Cortex of kidney (tissue), 1 donor: Measurements from ENCODE around the gene SLC4A4.
"Not testable (repeated sequence)": the region's sequence is repeated elsewhere in the genome, so short reads cannot be mapped to it uniquely, and the experiment has no call there.

Experiments used
- DNase-seq: peaks from one replicate; lab custom pipeline; 2025; lab: John Stamatoyannopoulos, UW

Gene SLC4A4

DNA sequence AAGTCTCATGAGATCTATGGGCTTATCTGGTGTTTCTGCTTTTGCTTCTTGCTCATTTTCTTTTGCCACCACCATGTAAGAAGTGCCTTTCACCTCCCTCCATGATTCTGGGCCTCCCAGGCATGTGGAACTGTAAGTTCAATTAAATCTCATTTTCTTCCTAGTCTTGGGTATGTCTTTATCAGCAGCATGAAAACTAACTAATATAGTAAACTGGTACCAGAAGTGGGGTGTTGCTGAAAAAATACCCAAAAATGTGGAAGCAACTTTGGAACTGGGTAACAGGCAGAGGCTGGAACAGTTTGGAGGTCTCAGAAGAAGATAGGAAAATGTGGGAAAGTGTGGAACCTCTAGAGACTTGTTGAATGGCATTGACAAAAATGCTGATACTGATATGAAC, 70.1 kb downstream of the SLC4A4 start:
- not testable (repeated sequence) for DNase-seq

DNA sequence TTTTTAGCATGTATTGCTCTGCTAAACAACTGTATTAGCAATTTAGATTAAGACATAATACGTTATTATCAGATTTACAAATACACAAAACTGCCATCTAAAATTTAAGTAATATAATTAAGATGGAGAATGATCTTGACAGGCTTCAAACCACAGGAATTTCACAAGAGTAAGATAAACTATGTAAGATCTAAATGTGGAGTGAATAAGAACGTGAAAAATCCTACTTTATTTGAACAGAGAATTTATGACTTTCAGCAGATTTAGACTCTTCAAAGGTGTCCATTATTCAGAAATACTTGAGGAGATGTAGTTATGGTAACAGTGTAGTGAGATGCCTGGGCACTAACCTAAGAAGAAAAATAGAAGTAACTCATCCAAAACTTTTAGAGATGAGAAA, 73.2 kb downstream of the SLC4A4 start:
- no peak for DNase-seq

DNA sequence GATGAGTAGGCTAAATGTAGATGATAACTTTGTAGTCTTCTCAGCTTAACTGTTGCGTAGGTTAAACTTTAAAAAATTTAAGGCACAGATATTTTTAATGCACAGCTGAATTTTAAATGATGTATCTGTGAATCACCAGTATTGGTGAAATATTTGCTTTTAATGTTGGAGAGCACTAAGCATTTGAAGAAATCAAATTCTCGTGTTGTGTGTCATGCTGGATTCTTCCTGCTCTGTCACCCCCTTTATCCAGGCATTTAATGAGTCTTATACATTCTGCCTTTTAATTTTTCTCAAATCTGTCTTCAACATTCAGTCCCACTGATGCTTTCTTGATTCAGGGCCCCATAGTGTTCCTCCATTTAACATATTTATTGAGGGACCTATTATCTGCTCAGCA, 76.7 kb downstream of the SLC4A4 start:
- no peak for DNase-seq

DNA sequence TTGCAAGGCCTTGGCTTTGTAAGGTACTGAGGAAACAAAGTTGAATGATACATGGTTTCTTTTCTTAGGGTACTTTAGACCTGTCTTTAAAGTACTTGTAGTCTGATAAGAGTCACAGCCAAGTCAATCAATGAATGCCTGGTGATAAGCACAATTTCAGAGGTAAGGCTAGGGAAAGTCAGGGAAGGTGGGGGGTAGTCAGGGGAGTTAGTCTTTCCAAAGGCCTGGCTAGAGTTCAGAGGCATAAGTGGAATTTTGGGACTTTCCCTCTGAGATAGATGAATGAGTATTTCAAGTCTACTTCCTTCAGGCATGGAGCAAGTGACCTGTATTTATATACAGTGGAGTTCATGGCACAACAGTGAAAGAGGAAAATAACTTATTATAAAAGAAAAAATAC, 78.3 kb downstream of the SLC4A4 start:
- DNase-seq, result no peak

DNA sequence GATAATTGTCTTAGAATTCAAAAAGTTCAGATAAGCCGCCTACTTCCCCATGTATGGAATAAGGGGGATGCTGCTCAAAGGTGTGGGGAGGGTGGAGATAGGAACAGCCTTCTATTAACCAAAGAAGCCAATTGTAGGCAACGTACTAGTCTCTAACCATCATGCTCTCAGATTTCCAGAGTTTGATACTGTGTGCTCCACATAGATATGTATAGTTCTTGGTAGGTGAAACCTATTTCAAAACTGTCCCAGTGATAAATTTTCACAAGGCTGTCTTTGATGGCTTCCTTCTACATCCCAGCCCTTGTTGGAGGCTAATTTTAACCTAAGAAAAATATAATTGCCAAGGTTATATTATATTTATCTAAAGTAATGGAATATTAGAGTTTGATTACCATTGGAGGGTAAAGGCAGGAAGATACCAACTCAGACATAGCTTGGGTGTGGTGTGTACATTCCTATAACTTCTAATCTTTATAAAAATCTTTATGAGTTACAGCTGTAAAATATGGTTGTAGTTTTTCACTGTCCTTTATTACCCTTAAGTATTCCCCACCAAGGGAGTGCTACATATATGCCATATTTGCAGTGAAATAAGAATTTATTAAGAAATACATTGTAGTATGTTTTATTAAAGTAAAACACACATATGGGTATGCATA, 87.7 kb downstream of the SLC4A4 start:
- DNase-seq, result no peak

DNA sequence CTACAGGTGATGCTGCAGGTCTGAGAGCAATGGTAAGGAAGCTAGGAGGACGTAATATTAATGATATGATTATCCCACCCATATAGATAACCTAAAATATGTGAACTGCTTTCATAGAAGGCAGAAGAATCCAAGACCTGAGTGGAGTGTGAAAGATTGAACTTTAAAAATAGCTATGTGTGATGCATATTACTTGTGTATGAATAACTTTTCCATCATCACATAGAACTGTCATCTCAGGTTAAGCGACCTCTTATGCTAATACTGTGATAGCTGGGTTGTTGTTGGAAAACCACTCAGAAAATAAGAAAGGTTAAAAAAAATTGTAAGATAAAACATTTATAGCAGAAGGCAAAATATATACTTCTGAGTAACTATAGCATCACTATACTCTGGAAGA, 90.3 kb downstream of the SLC4A4 start:
- DNase-seq, result no peak

DNA sequence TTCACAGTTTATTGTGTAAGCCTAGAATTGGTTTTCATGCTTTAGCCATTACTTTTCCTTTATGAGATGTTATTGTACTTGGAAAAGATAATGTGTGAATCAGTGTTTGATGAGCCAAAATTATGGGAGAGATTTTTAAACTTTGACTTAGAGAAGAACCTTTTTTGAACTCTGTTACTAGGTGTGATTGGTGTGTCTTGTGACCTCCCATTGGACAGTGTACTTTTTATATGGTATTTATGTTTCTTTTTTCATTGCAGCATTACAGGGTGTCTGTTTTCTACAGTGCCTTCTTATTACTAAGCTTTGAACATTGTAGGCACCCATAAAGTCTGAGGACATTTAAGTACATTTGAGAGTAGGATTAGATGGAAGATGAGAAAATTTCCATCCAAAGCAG, 91.1 kb downstream of the SLC4A4 start:
- DNase-seq, result no peak

DNA sequence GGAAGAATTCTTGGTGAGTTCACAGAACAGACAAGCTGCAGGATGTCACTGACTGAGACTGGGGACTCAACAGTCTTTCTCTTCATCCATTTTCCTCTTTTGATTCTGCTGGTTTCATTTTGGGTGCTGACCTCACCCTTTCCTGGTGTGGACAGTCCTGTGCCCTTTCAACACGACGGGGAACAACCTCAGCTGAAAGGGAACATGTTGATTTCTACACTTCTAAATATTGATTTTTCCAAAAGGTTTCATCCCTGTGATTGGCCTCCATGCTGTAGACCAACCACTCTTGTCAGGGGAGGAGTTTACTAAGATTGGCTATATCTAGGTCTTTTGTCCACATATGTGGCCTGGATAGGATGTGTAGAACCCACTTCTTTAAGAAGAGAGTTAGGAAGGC, 91.8 kb downstream of the SLC4A4 start:
- DNase-seq, result no peak

DNA sequence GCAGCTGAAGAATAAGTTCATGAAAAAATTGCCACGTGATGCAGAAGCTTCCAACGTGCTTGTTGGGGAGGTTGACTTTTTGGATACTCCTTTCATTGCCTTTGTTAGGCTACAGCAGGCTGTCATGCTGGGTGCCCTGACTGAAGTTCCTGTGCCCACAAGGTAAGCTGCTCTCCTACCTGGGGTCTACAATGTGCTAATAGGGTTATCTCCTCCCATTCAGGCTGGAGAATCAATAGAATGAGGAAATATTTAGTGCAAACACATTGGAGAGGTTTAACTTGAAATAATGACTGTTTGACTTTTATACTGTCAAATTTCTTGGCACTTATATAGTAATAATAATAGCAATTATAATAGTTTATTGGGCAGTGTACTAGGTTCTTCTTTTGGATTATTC, 101.8 kb downstream of the SLC4A4 start:
- no peak for DNase-seq

DNA sequence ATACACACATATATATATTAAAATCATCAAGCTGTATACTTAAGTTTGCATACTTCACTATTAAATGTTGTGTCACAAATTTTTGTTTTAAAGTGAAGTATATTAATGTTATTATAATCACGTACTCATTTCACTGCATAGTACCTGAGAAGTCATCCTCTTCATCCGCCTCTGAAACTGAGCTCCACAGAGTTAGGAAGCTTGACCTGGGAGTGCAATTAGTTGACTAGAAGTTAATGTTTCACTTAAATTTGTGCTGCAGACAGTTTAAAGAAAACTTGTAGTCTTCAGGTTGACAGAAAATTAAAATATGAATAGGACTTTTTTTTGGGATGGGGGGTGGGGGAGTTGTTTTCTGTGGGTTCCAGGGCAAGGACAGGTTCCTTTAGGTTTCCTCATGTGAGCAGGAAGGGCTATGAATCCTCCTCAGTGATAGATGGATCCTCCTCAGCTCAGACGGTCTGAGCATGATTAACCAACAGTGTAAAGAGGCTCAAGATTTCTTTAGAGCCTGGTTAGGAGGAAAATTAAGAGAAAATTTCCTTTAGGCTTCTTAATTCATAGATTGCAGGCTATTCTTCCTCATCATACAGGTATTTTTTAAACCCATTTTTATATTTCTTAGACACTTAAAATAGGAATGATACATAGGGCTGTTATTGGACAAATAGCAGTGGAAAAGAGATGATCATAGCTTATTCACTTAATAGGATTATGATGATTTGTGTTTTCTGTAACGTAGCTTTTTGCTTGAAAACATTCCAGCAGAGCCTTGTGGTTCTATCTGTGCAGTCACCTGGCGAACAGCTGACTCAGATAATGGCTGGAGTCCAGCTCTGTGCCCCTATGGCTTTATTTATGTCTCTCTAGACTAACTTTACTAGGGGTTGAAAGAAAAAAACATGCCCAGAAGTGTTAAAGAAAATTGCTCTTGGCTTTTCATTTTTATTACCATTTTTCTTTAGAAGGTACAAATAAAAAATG, 102.7 kb downstream of the SLC4A4 start:
- no peak for DNase-seq

DNA sequence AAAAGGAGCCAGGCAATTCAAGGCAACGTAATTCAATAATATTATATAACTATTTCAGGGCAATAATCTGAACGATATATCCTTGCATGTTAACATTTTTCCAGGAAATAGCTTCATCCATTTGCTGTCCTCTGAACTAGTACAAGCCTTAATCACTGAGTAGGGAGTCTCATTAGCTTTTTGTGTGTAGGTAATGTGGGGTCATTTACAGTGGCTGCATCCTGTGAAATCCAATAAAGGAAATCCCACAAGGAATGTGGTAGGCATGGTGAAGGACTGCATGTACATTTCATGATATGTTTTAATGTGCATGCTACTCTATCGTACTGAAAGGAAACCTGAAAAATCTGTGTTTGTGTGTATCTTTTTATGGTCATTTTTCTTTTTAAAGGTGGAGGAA, 103.5 kb downstream of the SLC4A4 start:
- no peak for DNase-seq

DNA sequence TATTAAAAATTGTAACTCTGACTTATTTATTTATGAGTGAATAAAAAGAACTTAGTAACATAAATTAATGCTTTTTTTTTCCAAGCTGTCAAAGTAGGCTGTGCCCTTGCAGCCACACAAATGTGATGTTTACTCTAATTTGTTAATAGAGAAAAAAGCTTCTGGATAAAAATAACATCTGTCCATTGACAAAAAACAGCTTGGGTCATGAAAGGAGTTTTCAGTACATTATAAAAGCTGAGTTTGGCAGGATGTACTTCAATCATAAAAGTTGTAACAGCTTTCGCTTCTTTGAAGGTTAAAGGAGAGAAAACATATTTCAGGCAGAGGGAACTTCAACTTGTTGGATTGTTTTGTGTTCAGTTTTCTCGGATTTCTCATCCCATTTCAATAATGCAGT, 105.6 kb downstream of the SLC4A4 start:
- DNase-seq, result no peak

DNA sequence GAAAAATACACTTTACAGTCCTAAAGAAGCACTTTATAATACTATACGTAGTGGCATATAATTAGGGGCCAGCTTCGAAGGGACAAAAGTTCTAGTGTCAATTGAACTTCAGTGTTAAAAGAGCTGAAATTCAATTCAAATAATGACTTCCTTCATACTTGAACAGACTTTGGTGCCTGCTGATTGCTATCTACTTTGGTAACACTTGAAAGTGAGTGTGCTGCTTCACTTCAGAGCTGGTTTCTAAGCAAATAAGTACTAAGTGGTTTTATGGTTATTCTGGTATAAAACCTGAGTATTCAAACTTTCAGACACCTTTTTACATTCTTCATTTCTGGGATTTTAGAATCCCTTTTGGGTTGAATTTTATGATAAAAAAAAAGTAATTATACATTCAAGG, 107.0 kb downstream of the SLC4A4 start:
- DNase-seq, result no peak

DNA sequence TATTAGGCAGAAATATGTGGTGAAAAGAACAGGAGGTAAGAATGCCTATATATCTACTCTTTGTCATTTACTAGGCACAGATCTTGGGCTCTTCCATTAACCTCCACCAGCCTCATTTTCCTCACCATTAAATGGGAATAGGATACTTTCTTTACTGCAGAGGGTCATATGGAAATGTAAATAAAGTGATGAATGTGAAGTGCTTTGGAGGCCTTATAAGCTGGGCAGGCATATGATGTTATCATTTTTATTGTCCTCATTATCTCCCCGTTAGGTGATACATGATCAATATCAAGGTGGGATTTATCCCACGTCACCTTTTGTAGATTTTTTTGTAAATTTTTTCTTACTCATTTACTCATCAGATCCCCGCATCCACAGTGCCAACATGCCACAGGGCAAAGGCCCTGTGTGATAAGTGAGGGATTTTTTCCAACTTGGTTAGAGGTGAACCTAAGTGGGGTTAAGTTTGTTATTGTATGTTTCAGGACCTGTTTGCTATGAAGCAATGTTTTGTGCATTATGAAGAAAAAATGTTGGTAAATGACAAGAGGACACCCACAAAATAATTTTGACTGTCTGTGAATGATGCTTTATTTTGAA, 107.8 kb downstream of the SLC4A4 start:
- no peak for DNase-seq

DNA sequence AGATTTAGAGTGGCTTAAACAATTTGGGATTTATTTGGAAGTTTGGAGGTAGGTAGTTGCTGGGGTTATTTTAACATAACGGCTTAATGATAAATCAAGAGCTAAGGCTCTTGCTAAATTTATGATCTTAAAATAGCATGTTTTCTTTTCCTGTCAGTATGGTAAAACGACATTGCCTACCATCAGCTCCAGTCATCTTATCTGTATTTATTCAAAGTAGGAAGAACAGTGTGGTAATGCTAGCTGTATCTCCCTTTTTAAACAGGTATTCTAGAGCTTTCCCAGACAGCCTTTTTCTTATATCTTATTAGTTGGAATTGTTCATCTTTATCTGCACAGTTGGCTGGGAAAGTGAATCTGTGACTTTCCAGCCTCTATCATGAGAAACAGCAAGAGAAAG, 110.2 kb downstream of the SLC4A4 start:
- no peak for DNase-seq

DNA sequence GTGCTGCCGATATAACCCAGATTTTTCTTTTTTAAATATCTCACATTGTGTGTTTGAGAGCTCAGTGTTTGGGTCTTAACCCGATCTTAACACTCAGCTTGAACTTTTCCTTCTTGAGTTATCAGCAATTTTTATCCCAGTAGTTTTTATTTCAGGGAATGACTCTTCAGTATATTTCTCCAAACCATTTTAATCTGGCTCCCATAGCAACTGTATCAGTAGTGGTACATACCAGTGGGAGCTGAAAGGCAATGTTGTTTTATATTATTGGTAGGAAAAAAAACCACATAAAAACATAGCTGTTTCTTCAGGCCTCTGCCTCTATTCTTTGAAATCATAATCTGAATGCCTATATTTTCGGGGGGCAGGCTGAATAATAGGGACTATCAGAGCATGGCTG, 111.1 kb downstream of the SLC4A4 start:
- DNase-seq, result no peak

DNA sequence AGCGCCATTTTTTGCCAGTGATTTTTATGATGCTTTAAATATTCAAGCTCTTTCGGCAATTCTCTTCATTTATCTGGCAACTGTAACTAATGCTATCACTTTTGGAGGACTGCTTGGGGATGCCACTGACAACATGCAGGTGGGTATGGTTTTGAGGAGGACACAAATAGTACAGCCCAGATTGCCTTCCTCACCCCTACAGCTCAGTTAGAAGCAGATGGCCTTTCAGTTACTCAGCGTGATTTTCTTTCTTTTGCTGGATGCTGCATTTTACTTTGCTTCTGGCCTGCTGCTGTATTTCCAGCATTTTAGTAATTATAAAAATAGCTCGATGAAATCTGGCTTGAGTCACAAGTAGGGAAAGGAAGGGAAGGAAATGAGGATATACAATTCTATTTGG, 114.7 kb downstream of the SLC4A4 start:
- DNase-seq, result no peak

DNA sequence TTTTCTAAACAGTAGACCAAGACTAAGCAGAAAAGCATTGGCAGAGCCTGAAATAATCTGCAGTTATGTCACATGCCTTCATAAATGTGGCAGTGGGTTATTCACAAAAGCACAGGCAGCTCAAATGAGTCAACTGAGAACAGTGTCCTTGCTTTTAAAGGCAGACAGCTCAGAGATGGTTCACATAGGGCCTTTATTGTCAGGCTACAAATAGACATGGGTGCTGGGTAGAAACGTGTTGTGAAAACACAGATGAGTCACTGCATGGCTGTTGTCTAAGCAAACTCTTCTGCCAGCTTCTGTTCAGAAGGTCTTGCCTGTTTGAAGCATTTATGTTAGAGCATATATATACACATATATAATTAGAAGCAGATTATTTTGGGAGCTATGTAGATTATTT, 118.0 kb downstream of the SLC4A4 start:
- DNase-seq, result no peak

DNA sequence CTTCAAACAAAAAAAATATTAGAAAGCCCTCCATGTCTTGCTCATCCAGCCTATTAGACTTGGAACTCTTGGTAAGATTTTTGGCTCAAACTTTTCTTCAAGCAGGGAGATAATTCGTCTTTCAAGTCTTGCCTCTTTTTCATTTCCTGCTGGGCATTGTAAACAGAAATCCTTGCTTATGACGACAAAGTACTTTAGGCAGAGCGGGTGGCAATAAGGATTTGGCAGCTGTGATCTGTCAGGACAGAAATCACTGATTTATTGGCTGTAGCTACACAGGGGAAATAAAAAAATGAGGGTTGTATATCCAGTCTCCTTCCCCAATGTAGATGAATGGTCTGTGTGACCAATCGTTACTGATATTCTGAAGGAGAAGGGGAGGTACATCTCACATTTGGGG, 121.6 kb downstream of the SLC4A4 start:
- no peak for DNase-seq

DNA sequence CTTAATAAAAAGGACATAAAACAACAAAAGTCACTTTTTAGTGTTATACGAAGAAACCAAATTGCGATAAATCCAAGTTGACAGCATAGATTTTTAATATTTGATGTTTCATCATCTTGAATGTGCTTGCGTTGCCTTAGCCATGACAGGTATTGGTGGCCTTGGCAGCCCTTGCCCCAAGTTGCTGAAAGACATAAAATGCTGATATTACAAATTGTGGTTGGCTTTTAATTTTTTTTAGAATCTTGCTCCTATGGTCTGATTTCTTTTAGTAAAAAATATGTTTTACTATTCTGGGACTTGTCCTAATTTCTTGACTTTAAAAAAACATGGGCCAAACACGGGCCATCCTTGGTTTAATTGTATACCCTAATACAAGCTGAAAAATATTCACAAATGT, 122.6 kb downstream of the SLC4A4 start:
- no peak for DNase-seq

DNA sequence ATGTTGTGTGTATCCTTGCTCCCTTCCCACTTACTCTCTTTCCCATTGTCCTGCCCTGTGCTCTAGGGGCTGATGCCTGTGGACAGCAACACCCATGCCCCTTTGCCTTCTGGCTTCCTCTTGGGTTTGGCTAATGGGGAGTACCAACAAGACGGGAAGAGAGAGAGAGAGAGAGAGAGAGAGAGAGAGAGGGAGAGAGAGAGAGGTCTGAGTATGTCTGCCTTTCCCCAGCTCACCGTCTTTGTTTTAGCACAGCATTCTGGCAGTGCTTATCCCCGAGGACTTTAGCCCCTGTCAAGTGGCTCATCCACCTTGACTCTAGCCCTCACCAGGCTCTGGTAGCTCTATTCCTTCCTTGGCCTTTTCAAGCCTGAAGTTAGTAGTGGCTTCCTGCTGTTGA, 128.0 kb downstream of the SLC4A4 start:
- no peak for DNase-seq

DNA sequence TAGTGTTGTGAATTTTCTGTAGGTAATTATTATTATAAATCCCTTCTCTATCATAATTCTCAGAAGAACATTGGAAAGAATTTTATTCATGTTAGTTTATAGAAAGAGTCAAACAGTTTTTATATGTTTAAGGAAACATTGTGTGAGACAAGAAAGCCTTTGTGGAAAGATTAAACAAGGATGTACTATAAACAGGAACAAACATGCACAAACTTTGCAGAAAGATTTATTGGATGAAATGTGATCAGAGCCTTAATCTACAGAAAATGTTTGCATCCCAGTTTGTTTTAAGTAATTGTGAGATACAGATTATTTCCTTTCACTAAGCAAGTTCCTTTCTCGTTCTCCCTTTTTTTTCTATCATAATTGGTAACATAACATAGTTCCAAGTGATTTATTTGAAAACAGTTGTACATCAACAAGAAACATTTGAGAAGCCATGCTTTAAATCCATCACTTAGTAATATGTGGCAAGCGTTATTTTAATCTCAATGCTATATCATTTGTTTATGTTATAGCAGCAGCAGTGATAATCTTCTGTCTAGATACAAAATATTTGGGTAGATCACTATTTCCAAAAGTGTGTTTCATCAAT, 129.4 kb downstream of the SLC4A4 start:
- no peak for DNase-seq

DNA sequence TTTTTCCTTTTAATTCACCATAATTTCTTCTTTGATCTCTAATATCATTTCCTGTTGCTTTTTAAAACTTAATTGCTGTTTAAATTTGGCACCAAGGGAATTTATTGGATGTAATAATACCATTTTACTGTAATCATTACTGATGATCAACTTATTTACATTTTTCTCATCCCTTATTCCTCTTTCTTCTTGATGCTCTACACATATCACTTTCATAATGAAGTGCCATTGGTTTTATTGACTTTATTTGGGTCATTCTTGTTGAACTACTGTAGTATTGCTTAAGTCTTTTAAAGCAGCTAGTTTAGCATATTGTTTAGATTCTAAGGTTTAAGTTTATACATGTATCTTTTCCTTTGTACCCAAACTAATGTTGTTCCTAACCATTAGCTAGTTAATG, 130.7 kb downstream of the SLC4A4 start:
- no peak for DNase-seq
